Esophagus squamous epithelium (tissue), 4 donors: Measurements from ENCODE around the gene ATXN1.

Source experiments
- CTCF ChIP-seq, 6 experiments: fragments of 450-650 bp in 4 of 6; fragments of 200-600 bp in 2 of 6; sonication (generic) in 2 of 6; IDR thresholded peaks; one replicate each; pipeline ENCODE4 v1.5.1; 2016 to 2019; ENCODE audit warnings: antibody characterized with exemption in 6 of 6, mild to moderate bottlenecking in 4 of 6, moderate library complexity in 4 of 6
- POLR2A ChIP-seq, 4 donors: fragments of 450-650 bp; IDR thresholded peaks; one replicate each; pipeline ENCODE4 v1.6.1; 2017; ENCODE audit warnings: antibody characterized with exemption in 4 of 4, mild to moderate bottlenecking in 4 of 4, moderate library complexity in 3 of 4

GRCh38 chr6:16665992-16666391, 95.3 kb downstream of the ATXN1 start:
- TF ChIP-seq CTCF (IDR thresholded peaks at IDR 0.05) (no peak), POLR2A (IDR thresholded peaks at IDR 0.05) (no peak)
